Keratinocyte (primary cell): ENCODE data around the gene GPR107.

Experiments
- EZH2 ChIP-seq: IDR thresholded peaks from one replicate; pipeline ENCODE4 v1.6.1; 2012; ENCODE audit warnings: inconsistent platforms, mild to moderate bottlenecking, low read length, moderate library complexity
- TF ChIP-seq, protein P1 (sequence below), 3 experiments: IDR thresholded peaks in 1 of 3; conservative IDR thresholded peaks in 1 of 3; optimal IDR thresholded peaks in 1 of 3; 2 replicates in 2 of 3; 3 replicates in 1 of 3; pipeline versions ENCODE3 to v1.5.1; 2011; ENCODE audit warnings: low read length in 3 of 3, mild to moderate bottlenecking in 3 of 3, moderate library complexity in 2 of 3, control low read depth in 1 of 3, inconsistent platforms in 1 of 3; ENCODE audit not compliant: insufficient read depth in 2 of 3; ENCODE audit errors: extremely low read depth in 1 of 3

DNA sequence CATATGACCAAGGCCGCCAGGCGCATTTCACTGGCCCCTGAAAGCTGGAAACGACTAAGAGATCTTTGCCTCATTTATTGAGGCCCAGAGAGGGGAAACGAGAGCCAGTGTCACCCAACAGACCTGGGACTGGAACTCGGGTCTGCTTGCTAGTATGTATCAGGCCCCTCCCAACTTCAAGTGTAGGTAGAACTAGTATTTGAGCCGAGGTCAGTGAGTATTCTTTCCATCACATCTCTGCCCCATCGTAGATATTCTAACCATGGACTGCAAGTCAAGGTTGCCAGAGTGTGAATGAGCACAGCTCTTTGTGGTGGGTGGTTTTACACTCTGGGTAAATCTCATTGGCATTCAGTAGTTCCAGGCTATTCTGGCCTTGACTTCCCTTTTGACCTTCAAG is 42.2 kb downstream of the GPR107 start:
- TF ChIP-seq, protein P1, sequence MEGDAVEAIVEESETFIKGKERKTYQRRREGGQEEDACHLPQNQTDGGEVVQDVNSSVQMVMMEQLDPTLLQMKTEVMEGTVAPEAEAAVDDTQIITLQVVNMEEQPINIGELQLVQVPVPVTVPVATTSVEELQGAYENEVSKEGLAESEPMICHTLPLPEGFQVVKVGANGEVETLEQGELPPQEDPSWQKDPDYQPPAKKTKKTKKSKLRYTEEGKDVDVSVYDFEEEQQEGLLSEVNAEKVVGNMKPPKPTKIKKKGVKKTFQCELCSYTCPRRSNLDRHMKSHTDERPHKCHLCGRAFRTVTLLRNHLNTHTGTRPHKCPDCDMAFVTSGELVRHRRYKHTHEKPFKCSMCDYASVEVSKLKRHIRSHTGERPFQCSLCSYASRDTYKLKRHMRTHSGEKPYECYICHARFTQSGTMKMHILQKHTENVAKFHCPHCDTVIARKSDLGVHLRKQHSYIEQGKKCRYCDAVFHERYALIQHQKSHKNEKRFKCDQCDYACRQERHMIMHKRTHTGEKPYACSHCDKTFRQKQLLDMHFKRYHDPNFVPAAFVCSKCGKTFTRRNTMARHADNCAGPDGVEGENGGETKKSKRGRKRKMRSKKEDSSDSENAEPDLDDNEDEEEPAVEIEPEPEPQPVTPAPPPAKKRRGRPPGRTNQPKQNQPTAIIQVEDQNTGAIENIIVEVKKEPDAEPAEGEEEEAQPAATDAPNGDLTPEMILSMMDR (optimal IDR thresholded peaks at IDR 0.05 in 1 of 3, IDR thresholded peaks at IDR 0.05 in 1 of 3, conservative IDR thresholded peaks at IDR 0.05 in 1 of 3; ENCODE audit: extremely low read depth in 1 of 3, insufficient read depth in 2 of 3, low read length in 3 of 3) = no peak
- no peak for TF ChIP-seq EZH2
